Activated CD4-positive, alpha-beta T cell treated with anti-CD3 and anti-CD28 coated beads, Interleukin-2, amount 50 U/mL, for 16 hours (primary cell): ENCODE data around the gene ZNF548.

ENCODE experiments used
- DNase-seq: peaks from one replicate; pipeline ENCODE4 v3.0.0-alpha.2; 2020

The ZNF548 gene

DNA sequence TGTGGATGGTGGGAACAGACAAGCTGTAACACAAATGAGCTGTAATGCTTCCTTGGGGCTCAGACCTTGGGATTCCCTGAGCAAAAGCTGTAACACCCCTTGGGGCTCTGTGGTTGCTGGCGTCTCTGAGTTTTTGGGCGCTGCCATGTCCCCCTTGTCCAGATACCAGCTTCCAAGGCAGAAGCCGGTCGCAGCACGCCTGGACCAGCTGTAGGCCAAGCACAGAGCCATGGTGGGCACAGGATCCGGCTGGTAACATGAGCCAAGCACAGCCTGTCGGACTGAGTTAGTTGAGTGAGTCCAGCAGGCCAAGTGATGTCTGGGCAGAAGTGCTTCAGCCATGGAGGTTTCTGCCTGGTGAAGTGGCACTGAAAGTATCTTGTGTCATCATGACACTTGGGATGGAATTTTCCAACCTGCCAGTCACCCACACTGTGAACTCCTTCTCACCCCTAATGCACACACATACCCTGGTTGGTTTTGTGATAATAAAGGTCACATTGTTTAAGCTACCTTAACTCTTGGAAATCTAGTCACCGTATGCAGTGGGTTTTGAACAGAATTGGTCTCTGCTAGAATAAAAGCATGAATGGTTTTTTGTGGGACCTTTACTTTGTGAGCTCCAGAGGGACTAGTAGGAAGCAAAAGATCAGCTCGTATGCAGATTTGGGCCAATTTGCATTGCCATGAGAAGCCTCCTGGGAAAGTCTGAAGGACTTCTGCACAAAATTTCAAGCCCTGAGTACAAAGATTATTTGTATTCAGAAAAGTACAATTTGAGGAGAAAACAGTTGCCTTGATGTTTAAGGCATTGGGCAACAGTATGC is 14.3 kb downstream of the ZNF548 start:
- DNase-seq = no peak

GRCh38 chr19:57406516-57407123 is 17.0 kb downstream of the ZNF548 start:
- DNase-seq = peak; percentile 57

- DNase-seq = peak; percentile 94
Measured at GRCh38 chr19:57410877-57411671, 21.4 kb downstream of the ZNF548 start, which contains the start of gene ZNF17. TSS of gene ZNF17 (plus strand) at chr19:57411161. CDS start at chr19:57413616, 2,455 bp downstream.

DNA sequence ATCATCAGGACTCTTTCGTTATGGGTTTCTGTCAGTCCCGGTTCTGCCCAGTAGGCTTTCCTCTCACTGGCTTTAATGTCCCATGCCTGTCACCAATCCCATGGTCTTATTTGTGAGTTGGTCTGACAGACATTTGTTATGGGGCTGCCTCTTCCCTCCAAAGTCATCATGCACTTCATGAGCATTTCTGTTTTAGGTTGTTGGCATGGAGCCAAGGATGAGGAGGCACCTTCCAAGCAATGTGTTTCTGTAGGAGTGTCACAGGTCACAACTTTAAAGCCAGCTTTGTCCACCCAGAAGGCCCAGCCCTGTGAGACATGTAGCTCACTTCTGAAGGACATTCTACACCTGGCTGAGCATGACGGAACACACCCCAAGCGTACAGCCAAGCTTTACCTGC is 29.8 kb downstream of the ZNF548 start:
- no peak for DNase-seq

GRCh38 chr19:57421037-57421436 is 31.4 kb downstream of the ZNF548 start:
- no peak for DNase-seq

- DNase-seq = no peak
Measured at GRCh38 chr19:57434386-57435061, 44.9 kb downstream of the ZNF548 start.

DNA sequence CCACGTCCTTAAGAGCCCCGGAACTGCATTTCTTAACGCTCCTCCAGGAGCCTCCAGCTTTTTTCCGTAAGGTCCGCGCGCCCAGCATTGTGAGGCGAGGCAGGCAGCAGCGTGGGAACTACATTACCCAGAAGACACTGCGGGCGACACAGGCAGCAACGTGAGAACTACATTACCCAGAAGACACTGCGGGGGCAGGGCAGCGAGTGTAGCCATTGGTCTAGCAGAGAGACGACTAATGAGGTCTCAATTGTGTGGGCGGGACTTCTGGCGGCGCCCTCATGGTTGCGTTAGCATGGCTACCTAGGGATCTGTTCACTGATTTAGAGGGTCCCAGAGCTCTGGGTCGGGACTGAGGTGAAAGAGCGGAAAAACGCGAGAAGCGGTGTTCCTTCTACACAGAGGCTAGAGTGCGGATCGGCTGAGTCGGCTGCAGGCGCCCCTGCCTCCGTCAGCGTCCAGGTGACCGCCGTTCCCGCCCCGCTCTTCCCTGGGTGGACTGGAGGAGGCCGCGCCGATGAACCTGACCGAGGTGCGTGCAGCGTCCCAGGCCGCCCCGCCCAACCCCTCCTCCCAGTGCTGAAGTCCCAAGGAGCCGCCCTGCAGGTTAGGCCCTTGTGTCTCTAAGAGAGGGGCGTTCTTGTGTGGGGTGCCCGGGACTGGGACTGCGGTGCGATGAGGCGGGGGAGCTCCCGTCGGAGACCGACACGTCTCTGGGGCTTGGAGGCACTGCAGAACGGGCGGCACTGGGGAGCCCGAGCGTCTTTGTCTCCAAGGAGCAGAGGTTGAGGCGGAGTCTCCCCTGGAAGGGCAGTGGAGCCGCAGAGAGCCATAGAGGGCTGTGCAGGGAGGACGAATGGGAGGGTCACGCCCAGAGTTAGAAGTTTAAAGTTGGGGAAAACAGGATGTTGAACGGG is 45.7 kb downstream of the ZNF548 start, which contains the start of gene ZNF749:
Gene ZNF749 (plus strand): TSS at position 264 of the 917 bp plus-strand sequence. CDS start 254 bp downstream, at position 518.
- peak; percentile 99 for DNase-seq

DNA sequence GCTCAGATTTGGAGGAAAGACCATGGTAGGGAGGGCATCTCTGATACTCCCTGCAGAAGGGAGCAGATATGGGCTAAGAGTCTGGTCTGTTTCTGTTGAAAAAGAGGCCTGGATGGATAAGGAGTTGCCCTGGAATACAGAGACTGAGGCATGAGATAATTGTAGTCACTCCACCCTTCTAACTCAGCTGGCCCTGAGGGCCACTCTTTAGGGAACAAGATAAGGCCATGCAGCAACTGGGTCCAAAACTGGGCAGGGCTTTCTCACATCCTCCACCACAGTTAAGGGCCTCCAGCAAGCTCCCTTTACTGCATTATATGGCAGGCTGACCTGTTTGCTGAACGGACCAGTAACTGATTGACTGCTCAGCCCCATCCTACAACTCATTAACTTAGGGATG is 46.8 kb downstream of the ZNF548 start:
- no peak for DNase-seq

DNA sequence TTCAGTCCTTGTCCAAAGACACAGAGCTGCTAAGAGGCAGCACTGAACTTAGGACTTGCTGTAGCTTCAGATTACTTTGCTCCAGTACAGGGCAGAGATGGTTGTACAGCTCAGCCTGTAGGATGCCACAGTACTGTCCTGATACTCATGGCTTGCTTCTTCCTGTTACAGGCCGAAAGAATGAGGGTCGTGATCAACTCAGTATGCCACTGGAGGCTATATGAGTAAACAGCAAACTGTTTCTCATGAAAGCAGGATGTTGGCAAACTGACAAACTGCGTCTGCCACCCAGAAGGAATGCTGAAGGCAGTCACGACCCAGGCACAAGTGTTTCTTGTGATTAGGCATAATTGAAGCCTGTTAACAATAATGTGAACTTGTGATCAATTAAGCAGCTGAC is 48.3 kb downstream of the ZNF548 start:
- DNase-seq = no peak

GRCh38 chr19:57438925-57439324 is 49.3 kb downstream of the ZNF548 start:
- no peak for DNase-seq

- no peak for DNase-seq
Measured at GRCh38 chr19:57441979-57442752, 52.5 kb downstream of the ZNF548 start.

DNA sequence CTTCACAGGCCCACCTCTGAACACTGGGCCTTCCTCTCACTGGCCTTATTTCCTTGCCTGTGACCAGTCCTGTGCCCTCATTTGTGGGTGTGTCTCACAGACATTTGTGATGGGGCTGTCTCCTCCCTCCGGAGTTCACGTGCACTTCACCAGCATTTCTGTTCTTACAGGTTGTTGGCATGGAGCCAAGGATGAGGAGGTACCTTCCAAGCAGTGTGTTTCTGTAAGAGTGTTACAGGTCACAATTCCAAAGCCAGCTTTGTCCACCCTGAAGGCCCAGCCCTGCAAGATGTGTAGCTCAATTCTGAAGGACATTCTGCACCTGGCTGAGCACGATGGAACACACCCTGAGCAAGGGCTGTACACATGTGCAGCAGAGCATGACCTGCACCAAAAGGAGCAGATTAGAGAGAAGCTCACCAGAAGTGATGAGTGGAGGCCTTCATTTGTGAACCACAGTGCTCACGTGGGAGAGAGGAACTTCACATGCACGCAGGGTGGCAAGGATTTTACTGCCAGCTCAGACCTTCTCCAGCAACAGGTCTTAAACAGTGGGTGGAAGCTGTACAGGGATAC is 53.6 kb downstream of the ZNF548 start:
- DNase-seq = no peak

DNA sequence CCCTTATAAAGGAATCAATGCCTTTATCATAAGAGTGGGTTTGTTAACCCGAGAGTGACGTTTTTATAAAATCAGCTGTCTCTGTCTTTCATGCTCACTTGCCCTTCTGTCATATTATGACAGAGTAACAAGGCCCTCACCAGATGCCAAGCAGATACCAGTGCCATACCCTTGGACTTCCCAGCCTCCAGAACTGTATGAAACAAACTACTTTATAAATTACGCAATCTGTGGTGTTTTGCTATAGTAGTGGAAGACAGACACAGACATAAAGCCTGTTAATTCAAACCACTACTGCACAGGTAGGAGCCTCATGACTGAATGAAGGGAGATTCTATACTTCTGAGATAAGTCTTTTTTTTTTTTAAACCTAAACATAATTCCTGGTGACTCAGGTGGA is 62.7 kb downstream of the ZNF548 start:
- DNase-seq = no peak
